SK-N-MC (cell line): Measurements from ENCODE around the gene PHF12.
"Not testable (repeated sequence)": the region's sequence is repeated elsewhere in the genome, so short reads cannot be mapped to it uniquely, and the experiment has no call there.

Source experiments
- DNase-seq: peaks from one replicate; pipeline ENCODE4 v3.0.0-alpha.2; 2011; ENCODE audit warnings: low read depth, low spot score
- H3K27ac ChIP-seq: fragments of 200-600 bp; sonication (generic); 2 replicates; pipeline ENCODE4 v1.5.1; 2016; ENCODE audit warnings: mixed run types
- H3K36me3 ChIP-seq: fragments of 200-600 bp; sonication (generic); 2 replicates; pipeline ENCODE4 v1.6.1; 2017; ENCODE audit warnings: antibody characterized with exemption, low read length, mixed read lengths; ENCODE audit not compliant: insufficient read depth
- H3K4me3 ChIP-seq: fragments of 200-600 bp; sonication (generic); 2 replicates; pipeline ENCODE4 v1.5.1; 2016
- H3K9ac ChIP-seq: fragments of 200-600 bp; sonication (generic); 2 replicates; pipeline ENCODE4 v1.8.0; 2017; ENCODE audit warnings: mixed run types, mixed read lengths; ENCODE audit not compliant: insufficient read length
- H3K9me3 ChIP-seq: fragments of 200-600 bp; sonication (generic); 2 replicates; pipeline ENCODE4 v1.6.1; 2017; ENCODE audit warnings: low read depth, mild to moderate bottlenecking, antibody characterized with exemption, low read length, moderate library complexity, mixed read lengths
- EZH2 ChIP-seq: fragments of 200-600 bp; sonication (generic); IDR thresholded peaks from one replicate; pipeline ENCODE4 v1.6.1; 2017; ENCODE audit warnings: antibody characterized with exemption
- FOXP2 ChIP-seq: optimal IDR thresholded peaks from 2 replicates; pipeline ENCODE3; 2011; ENCODE audit warnings: mild to moderate bottlenecking, moderate library complexity; ENCODE audit not compliant: insufficient read depth; ENCODE audit errors: extremely low read length, control extremely low read depth
- POLR2AphosphoS5 ChIP-seq: IDR thresholded peaks from 2 replicates; pipeline ENCODE4 v1.6.1; 2012; ENCODE audit warnings: mild to moderate bottlenecking, low read depth, low read length, borderline replicate concordance

PHF12 gene

DNA sequence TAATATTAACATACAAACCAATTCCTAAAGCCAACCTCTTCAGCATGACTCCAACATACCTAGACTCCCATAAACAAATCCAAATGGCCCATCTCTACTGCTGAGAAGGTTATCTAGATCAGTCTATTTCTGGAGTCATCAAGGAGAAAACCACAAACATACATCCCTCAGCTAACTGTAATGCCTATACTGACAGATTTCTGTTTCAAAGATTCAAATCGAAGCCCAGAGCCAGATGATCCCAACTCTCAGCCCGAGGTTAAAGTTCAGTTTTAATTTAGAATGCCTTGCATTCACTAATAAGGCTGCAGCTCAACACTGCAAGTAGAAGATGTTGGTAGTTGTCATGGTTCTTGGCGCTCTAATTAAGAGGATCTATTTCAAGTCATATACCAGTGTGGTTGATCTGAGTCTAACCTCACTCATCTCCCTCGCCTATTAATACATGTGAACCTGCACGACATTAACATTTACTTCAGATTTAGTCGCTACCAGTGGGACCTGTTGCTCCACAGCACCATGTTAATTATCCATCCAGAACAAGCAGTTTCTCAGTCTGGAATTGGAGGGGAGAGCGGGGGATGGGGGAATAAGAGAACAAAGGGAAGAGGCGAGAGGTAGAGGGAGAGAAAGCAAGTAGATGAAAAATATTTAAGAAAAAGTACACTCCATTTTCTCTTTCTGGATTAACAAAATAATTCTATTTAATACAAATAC lies 15.4 kb downstream of the PHF12 start:
- H3K27ac ChIP-seq, result no peak overlapping the region
- no peak for DNase-seq
- peaks cover 8% of the 10 kb centered on the region; the same call in 1 of the 2 replicates for H3K36me3 ChIP-seq
- H3K9ac ChIP-seq, result no peak overlapping the region
- no peaks in the 10 kb centered on the region for H3K9me3 ChIP-seq
- H3K4me3 ChIP-seq, result no peak overlapping the region
- TF ChIP-seq EZH2 (no peak), FOXP2 (no peak), POLR2AphosphoS5 (no peak)

DNA sequence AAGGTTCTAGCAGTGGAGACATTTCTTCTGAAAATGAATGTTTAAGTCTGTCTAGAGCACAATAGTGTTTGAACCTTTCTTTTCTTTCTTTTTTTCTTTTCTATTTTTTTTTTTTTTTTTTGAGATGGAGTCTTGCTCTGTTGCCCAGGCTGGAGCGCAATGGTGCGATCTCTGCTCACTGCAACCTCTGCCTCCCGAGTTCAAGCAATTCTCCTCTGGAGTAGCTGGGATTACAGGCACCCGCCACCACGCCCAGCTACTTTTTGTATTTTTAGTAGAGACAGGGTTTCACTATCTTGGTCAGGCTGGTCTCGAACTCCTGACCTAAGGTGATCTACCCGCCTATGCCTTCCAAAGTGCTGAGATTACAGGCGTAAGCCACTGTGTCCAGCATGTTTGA lies 16.8 kb downstream of the PHF12 start:
- not testable (repeated sequence) for H3K27ac ChIP-seq, H3K9ac ChIP-seq, DNase-seq, H3K9me3 ChIP-seq, H3K4me3 ChIP-seq
- H3K36me3 ChIP-seq, result peaks cover 13% of the 10 kb centered on the region; the same call in 1 of the 2 replicates

DNA sequence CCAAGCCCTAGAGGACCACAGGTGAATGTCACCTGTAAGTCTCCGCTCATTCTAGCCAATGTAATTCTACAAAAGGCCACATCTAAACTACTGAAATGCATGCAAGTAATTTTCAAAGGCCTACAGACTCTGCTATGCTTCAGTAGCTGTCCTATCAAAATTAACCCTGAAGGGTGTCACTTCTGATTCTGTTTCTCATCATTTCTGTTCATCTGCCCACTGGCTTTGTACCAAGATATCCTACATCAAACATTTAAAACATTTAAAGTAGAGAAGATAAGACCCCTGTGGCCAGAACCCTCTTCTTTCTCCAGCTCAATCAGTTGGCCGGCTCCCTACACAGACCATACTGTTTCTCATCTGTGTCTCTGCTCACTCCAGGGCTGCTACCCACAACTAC lies 21.5 kb downstream of the PHF12 start:
- no peak for DNase-seq
- TF ChIP-seq POLR2AphosphoS5, result no peak
- no peak for TF ChIP-seq EZH2
- no peak for TF ChIP-seq FOXP2
- H3K9ac ChIP-seq, result no peak overlapping the region
- no peak overlapping the region for H3K27ac ChIP-seq
- H3K4me3 ChIP-seq, result no peak overlapping the region
- no peaks in the 10 kb centered on the region for H3K9me3 ChIP-seq
- H3K36me3 ChIP-seq, result peaks cover 25% of the 10 kb centered on the region; the same call in 1 of the 2 replicates

DNA sequence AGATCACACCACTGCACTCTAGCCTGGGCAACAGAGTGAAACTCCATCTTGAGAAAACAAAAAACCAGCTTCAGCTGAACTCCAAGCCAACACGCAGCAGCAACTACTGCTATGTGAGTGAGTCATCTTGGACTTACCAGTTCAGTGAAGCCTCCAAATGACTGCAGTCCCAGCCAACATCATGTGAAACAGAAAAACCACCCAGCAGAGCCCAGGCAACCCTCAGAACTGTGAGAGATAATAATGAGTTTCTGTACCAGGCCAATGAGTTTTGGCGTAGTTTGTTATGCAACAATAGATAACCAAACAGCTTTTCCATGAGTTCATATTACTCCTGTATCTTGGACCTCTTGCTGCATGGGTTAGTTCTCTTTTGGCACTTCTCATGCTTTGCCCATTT lies 23.3 kb downstream of the PHF12 start:
- no peak for DNase-seq
- peaks cover 35% of the 10 kb centered on the region for H3K36me3 ChIP-seq
- no peak overlapping the region for H3K27ac ChIP-seq
- TF ChIP-seq FOXP2, result no peak
- no peak for TF ChIP-seq POLR2AphosphoS5
- no peak for TF ChIP-seq EZH2
- H3K9me3 ChIP-seq, result no peaks in the 10 kb centered on the region
- H3K4me3 ChIP-seq, result no peak overlapping the region
- no peak overlapping the region for H3K9ac ChIP-seq

DNA sequence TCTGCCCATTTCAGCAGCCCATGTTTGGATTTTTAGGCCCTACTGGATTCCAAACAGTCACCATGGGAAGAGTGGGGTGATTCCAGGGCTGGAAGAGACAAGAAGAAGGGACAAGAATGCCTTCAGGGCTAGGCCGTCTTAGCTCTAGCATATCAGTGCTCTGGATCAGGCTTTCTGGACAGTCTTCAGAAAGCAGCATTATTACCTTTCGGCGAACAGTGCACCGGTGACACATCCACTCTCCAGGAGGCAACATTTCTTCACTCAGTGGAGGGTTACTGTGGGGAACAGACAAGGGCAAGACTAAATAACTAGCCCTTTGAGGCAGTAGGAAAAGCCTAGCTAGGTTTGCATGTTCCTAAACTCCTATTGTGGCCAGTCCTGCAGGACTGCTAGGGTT lies 24.5 kb downstream of the PHF12 start:
- no peak for DNase-seq
- Histone ChIP-seq H3K27ac (no peak overlapping the region), H3K4me3 (no peak overlapping the region), H3K36me3 (peaks cover 47% of the 10 kb centered on the region), H3K9ac (no peak overlapping the region), H3K9me3 (no peaks in the 10 kb centered on the region)
- TF ChIP-seq FOXP2 (no peak), POLR2AphosphoS5 (no peak), EZH2 (no peak)

DNA sequence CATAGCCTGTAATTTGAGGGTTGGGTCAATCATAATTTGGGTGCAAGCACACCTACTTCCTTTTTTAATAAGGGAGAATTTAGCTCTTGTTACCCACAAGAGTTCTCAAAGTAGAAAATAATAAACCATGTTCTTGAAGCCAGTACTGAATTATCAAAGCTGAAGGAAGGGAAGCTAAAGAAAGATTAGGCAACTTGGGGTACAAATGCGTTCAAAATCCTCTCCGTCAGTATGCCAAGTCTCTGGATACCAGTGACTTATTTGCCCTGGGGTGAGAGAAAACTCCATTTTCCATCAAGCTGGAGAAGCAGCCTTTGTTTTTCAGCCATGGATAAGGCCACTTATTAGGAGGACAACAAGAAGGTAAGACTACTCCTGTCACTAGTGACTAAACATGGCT lies 25.0 kb downstream of the PHF12 start:
- TF ChIP-seq POLR2AphosphoS5 (no peak), EZH2 (no peak), FOXP2 (no peak)
- Histone ChIP-seq H3K36me3 (peaks cover 51% of the 10 kb centered on the region), H3K9me3 (no peaks in the 10 kb centered on the region), H3K27ac (no peak overlapping the region), H3K9ac (no peak overlapping the region), H3K4me3 (no peak overlapping the region)
- DNase-seq, result no peak

DNA sequence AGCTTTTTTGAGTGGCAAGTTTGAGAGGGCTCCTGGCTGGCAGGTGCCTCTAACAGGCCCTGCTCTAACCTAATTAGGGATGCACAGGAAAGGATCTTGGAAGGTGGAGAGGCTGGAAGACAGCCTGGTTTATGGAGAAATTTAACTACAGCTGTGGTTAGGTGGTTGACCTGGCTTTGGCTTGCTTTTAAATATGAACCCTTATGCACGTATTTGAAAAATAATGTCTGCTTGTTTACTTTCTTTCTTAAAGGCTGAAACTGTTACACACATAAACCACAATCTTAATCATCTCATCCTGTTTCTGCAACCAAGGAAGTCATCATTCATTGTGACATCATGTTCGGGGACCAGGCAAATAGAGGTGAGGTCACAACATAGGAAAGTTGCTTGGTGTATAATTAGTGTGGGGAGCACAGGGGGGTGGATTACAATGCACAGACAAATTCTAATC lies 25.4 kb downstream of the PHF12 start:
- no peak overlapping the region for H3K4me3 ChIP-seq
- peaks cover 55% of the 10 kb centered on the region for H3K36me3 ChIP-seq
- no peak for DNase-seq
- no peaks in the 10 kb centered on the region for H3K9me3 ChIP-seq
- TF ChIP-seq EZH2 (no peak), POLR2AphosphoS5 (no peak), FOXP2 (no peak)
- H3K9ac ChIP-seq, result no peak overlapping the region
- no peak overlapping the region for H3K27ac ChIP-seq

DNA sequence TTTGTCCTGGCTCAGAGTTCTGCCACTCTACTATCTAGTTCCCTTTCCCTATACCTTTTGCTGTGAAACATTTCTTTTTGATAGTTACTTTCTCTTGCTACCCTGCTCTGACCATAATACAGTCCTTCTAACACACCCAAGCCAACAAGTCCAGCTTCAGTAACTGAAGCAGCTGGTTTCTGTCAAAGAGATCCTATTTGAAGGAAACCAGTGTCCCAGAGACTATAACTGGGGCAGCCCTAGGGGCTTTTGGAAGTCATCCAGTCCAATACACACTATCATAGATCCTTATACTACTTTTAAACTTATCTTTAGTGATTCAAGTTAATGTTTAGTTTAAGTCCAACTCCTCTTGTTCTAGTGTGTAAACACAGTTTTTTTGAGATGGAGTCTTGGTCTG lies 31.1 kb downstream of the PHF12 start:
- Histone ChIP-seq H3K27ac (no peak overlapping the region), H3K36me3 (peaks cover 87% of the 10 kb centered on the region), H3K4me3 (no peak overlapping the region), H3K9ac (no peak overlapping the region), H3K9me3 (no peaks in the 10 kb centered on the region)
- TF ChIP-seq EZH2, result no peak
- TF ChIP-seq POLR2AphosphoS5, result no peak
- no peak for TF ChIP-seq FOXP2
- no peak for DNase-seq

DNA sequence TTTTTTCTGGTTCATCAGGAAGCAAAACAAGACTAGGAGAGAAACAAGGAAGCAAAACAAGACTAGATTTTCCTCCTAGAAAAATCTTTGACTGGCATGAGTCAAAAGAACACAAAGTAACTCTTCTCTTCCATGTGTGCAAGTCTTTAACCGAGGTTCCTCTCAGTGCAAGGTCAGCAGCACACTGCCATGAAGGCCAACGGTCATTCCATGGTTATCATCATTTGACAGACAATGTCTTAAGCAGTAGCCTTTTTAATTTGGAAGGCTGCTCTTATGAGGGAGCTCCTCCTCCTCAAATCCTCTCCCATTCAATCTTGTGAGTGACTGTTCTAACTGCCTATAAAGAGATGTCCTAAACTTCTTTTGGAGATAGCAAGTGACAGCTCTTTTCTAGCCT lies 33.0 kb downstream of the PHF12 start:
- Histone ChIP-seq H3K27ac (no peak overlapping the region), H3K4me3 (no peak overlapping the region), H3K9me3 (no peaks in the 10 kb centered on the region), H3K9ac (no peak overlapping the region), H3K36me3 (peaks cover 91% of the 10 kb centered on the region)
- no peak for TF ChIP-seq EZH2
- no peak for TF ChIP-seq FOXP2
- TF ChIP-seq POLR2AphosphoS5, result no peak
- DNase-seq, result no peak
